Stimulated activated CD4-positive, alpha-beta T cell treated with anti-CD3 and anti-CD28 coated beads, Interleukin-2, amount 100 ng/mL, for 48 hours (primary cell): Measurements from ENCODE around the gene COLEC12.
"Not testable (repeated sequence)": the region's sequence is repeated elsewhere in the genome, so short reads cannot be mapped to it uniquely, and the experiment has no call there.

Experiments
- DNase-seq, 2 donors: peaks; one replicate each; pipeline ENCODE4 v3.0.0-alpha.2; 2020

COLEC12 gene

GRCh38 chr18:313931-314330, 186.6 kb downstream of the COLEC12 start:
- DNase-seq = no peak

GRCh38 chr18:312415-312814, 188.1 kb downstream of the COLEC12 start:
- no peak for DNase-seq

- DNase-seq = no peak
These were observed 190.5 kb downstream of the COLEC12 start for GRCh38 chr18:310042-310441.

- DNase-seq = not testable (repeated sequence)
These were observed 192.4 kb downstream of the COLEC12 start for GRCh38 chr18:308086-308485.

GRCh38 chr18:306608-307255, 193.8 kb downstream of the COLEC12 start:
- DNase-seq = no peak

- no peak for DNase-seq
These were observed 195.4 kb downstream of the COLEC12 start for GRCh38 chr18:305003-305501.

GRCh38 chr18:303607-304006, 196.9 kb downstream of the COLEC12 start:
- no peak for DNase-seq

GRCh38 chr18:303011-303410, 197.5 kb downstream of the COLEC12 start:
- DNase-seq = no peak

- DNase-seq = no peak
These were observed 198.4 kb downstream of the COLEC12 start for GRCh38 chr18:302097-302496.

- DNase-seq = no peak
These were observed 202.6 kb downstream of the COLEC12 start for GRCh38 chr18:297936-298335.

- no peak for DNase-seq
These were observed 204.6 kb downstream of the COLEC12 start for GRCh38 chr18:295756-296490.

GRCh38 chr18:294566-294965, 205.9 kb downstream of the COLEC12 start:
- DNase-seq = no peak

- DNase-seq = no peak
These were observed 207.0 kb downstream of the COLEC12 start for GRCh38 chr18:293536-293935.

GRCh38 chr18:292271-292670, 208.2 kb downstream of the COLEC12 start:
- DNase-seq = no peak

GRCh38 chr18:289970-290369, 210.5 kb downstream of the COLEC12 start:
- DNase-seq = not testable (repeated sequence)

GRCh38 chr18:289026-289425, 211.5 kb downstream of the COLEC12 start:
- no peak for DNase-seq

- DNase-seq = no peak
These were observed 213.8 kb downstream of the COLEC12 start for GRCh38 chr18:286515-287310.

GRCh38 chr18:285817-286216, 214.7 kb downstream of the COLEC12 start:
- no peak for DNase-seq

GRCh38 chr18:275486-275885, 225.0 kb downstream of the COLEC12 start:
- DNase-seq = no peak

GRCh38 chr18:274313-274712, 226.2 kb downstream of the COLEC12 start:
- no peak for DNase-seq

GRCh38 chr18:273525-273924, 227.0 kb downstream of the COLEC12 start:
- DNase-seq = no peak

- DNase-seq = no peak
These were observed 227.9 kb downstream of the COLEC12 start for GRCh38 chr18:272650-273049.

GRCh38 chr18:269480-270095, 230.9 kb downstream of the COLEC12 start:
- no peak for DNase-seq
